ENCODE measurements around the gene PTRH1. TPM values are rescaled to one million over a fixed set of nuclear protein-coding genes. Genes with fewer than 3 reads are reported as not detected.

PTRH1 gene
- total and polyA plus RNA-seq, 2 of the 13 experiments (the other 11 are each of a cell fraction or from before 2014, with no cell fraction given): 4.0 to 10.4 TPM

DNA sequence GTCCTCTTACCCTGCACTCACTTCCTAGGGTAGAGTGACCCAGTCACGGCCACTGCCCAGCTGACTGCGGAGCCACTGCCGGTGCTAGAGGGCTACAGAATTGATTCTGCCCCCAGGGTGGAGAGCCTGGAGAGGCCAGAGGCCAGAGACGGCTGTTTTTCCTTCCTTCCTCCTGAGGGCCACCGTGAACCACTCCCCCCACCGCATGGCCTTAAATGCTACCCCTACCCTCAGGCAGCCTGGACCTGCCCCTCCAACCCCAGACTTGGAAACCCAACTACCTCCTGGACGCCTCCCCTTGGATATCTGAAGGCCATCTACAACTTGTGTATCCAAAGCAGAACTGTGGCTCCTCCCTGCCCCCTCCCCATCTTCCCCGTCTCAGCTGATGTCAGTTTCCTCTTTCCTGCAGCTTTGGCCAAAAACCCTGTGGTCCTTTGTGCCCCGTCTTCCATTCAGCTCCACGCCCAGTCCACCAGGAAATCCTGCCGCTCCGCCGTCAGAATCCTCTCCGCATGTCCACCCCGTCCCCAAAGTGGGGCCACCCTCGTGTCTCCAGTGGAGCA is 46.7 kb upstream of the PTRH1 start (continued):
- TF ChIP-seq, protein P1, sequence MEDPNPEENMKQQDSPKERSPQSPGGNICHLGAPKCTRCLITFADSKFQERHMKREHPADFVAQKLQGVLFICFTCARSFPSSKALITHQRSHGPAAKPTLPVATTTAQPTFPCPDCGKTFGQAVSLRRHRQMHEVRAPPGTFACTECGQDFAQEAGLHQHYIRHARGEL (CRISPR knock-in tag; IDR thresholded peaks at IDR 0.05): no peak
- no peak for TF ChIP-seq ZSCAN21 (CRISPR knock-in tag; IDR thresholded peaks at IDR 0.05; ENCODE audit: borderline replicate concordance)
- TF ChIP-seq SP2 (CRISPR knock-in tag; IDR thresholded peaks at IDR 0.05): no peak
- TF ChIP-seq ZNF326 (CRISPR knock-in tag; IDR thresholded peaks at IDR 0.05; ENCODE audit: borderline replicate concordance): no peak
- no peak for TF ChIP-seq KLF16 (CRISPR knock-in tag; IDR thresholded peaks at IDR 0.05)
- TF ChIP-seq PLRG1 (conservative IDR thresholded peaks at IDR 0.05): no peak

DNA sequence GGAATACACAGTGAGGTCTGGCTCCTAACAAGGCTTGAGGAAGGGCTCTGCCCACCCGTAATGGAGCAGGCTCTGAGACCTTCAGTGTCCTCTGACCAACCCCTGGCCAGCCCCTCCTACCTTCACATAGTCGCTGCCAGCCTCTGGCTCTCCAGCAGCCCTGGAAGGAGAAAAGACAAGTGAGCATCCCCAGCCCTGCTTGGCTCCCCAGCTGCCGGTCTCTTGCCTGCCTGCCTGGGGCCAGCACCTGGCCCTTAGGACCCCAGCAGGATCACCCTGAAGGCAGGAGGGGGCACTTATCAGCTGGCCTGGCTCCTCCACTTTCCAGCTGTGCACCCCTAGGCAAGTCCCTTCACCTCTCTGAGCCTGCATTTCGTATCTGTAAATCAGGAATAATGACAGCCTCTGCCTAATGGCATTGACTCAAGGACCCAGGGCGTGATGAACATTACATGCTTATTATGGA is 46.1 kb upstream of the PTRH1 start:
- H3K4me1 ChIP-seq (ENCODE audit: insufficient read depth, low read length): no peaks in the 10 kb centered on the region
- DNase-seq (ENCODE audit: low spot score) (no peak), ATAC-seq (no peak), FAIRE-seq (no peak)
- no TSS peak for BruUV-seq (replicated peaks)
- H3K4me3 ChIP-seq (replicated peaks in 1 of 3; ENCODE audit: insufficient read depth in 1 of 3, low read depth in 2 of 3, low read length in 3 of 3): no peak overlapping the region
- peaks cover 0 to 42% of the 10 kb centered on the region in 2 experiments; a peak in 2 of 5 replicates for H3K27me3 ChIP-seq (ENCODE audit: control insufficient read depth in 1 of 2, insufficient read depth in 2 of 2, low read length in 2 of 2)
- 4% methylated on average over 3 of the region's 5 CpGs for WGBS (ENCODE audit: low lambda C conversion rate)
- H2AFZ ChIP-seq (ENCODE audit: low read length): no peak overlapping the region
- TF ChIP-seq ZNF768 (CRISPR knock-in tag; IDR thresholded peaks at IDR 0.05): peak; percentile 81
- TF ChIP-seq ZNF558 (CRISPR knock-in tag; IDR thresholded peaks at IDR 0.05; ENCODE audit: borderline replicate concordance): no peak
- in situ Hi-C loops (cut with HindIII; ENCODE audit: extremely low pct_ligation_motif_present, low pct_unique_long_range_greater_than_20kb): no loop called here
- H3K9ac ChIP-seq (ENCODE audit: insufficient read depth, low read depth, low read length): no peak overlapping the region
- intact Hi-C loops (cut with micrococcal nuclease; ENCODE audit: unreplicated experiment): no loop called here
- no peak overlapping the region for H3K27ac ChIP-seq (ENCODE audit: extremely low read length, insufficient read depth, low read length)
- CTCF ChIA-PET (ENCODE audit: low intra/inter-chr PET ratio, low total read pairs): no interaction called here
- H3K4me2 ChIP-seq (ENCODE audit: low read depth, low read length): no peak overlapping the region
- H3K36me3 ChIP-seq (replicated peaks in 1 of 2; ENCODE audit: control insufficient read depth in 1 of 2, insufficient read depth in 2 of 2, low read length in 2 of 2): no peaks in the 10 kb centered on the region
- no peaks in the 10 kb centered on the region for H4K20me1 ChIP-seq (ENCODE audit: insufficient read depth, low read length)
- no peaks in the 10 kb centered on the region for H3K79me2 ChIP-seq (ENCODE audit: insufficient read depth, low read length)
- POLR2A ChIA-PET: no interaction called here
- no peaks in the 10 kb centered on the region for H3K9me3 ChIP-seq (ENCODE audit: low read length)
